GM21367 (cell line): ENCODE results near the gene ORM1.
"Not testable (repeated sequence)": the region's sequence is repeated elsewhere in the genome, so short reads cannot be mapped to it uniquely, and the experiment has no call there.

Experiments used
- ATAC-seq: cut with Tn5 transposase; IDR thresholded peaks from one replicate; pipeline ENCODE4 v1.9.1; 2021; ENCODE audit not compliant: unreplicated experiment

The ORM1 gene

GRCh38 chr9:114322160-114322818 is 609 bp upstream of the ORM1 start:
- ATAC-seq, result not testable (repeated sequence)

- ATAC-seq, result not testable (repeated sequence)
Observed at GRCh38 chr9:114323849-114324248, 951 bp downstream of the ORM1 start.

- ATAC-seq, result no peak
Observed at GRCh38 chr9:114324492-114324891, 1.6 kb downstream of the ORM1 start.

- not testable (repeated sequence) for ATAC-seq
Observed at GRCh38 chr9:114324965-114325364, 2.1 kb downstream of the ORM1 start.

- ATAC-seq, result not testable (repeated sequence)
Observed at GRCh38 chr9:114325684-114326254, 2.9 kb downstream of the ORM1 start.

GRCh38 chr9:114327749-114328148 is 4.9 kb downstream of the ORM1 start:
- ATAC-seq, result no peak

GRCh38 chr9:114328357-114328820 is 5.5 kb downstream of the ORM1 start:
- not testable (repeated sequence) for ATAC-seq

- ATAC-seq, result not testable (repeated sequence)
Observed at GRCh38 chr9:114328937-114329624, 6.2 kb downstream of the ORM1 start.

GRCh38 chr9:114329625-114330022 is 6.7 kb downstream of the ORM1 start, which contains the start of gene ORM2:
Gene ORM2 (plus strand): TSS chr9:114329869. CDS start chr9:114329905, 36 bp downstream.
- ATAC-seq, result not testable (repeated sequence)

GRCh38 chr9:114330636-114331035 is 7.7 kb downstream of the ORM1 start:
- no peak for ATAC-seq

- ATAC-seq, result not testable (repeated sequence)
Observed at GRCh38 chr9:114331229-114332195, 8.6 kb downstream of the ORM1 start.

GRCh38 chr9:114332474-114333040 is 9.7 kb downstream of the ORM1 start:
- not testable (repeated sequence) for ATAC-seq

- ATAC-seq, result not testable (repeated sequence)
Observed at GRCh38 chr9:114333718-114334117, 10.8 kb downstream of the ORM1 start.

- no peak for ATAC-seq
Observed at GRCh38 chr9:114334490-114334889, 11.6 kb downstream of the ORM1 start.

GRCh38 chr9:114335745-114336144 is 12.8 kb downstream of the ORM1 start:
- no peak for ATAC-seq

GRCh38 chr9:114336157-114336556 is 13.3 kb downstream of the ORM1 start:
- ATAC-seq, result no peak

- no peak for ATAC-seq
Observed at GRCh38 chr9:114336699-114337395, 13.9 kb downstream of the ORM1 start.

GRCh38 chr9:114338187-114338586 is 15.3 kb downstream of the ORM1 start:
- no peak for ATAC-seq

- peak; percentile 43 for ATAC-seq
Observed at GRCh38 chr9:114339130-114339908, 16.4 kb downstream of the ORM1 start.
